Breast epithelium (tissue), 3 donors: ENCODE results near the gene DAB1.

Source experiments
- POLR2A ChIP-seq: fragments of 450-650 bp; IDR thresholded peaks from one replicate; pipeline ENCODE4 v1.6.1; 2016; ENCODE audit warnings: antibody characterized with exemption, mild to moderate bottlenecking, moderate library complexity
- POLR2AphosphoS5 ChIP-seq, 3 donors: sonication (generic); formaldehyde crosslinking; IDR thresholded peaks; one replicate each; pipeline ENCODE4 v1.6.1; 2017; ENCODE audit warnings: antibody characterized with exemption in 3 of 3
- TF ChIP-seq, protein P1 (sequence below), 3 donors: fragments of 450-650 bp; IDR thresholded peaks; one replicate each; pipeline ENCODE4 v1.5.1; 2016 to 2017; ENCODE audit warnings: antibody characterized with exemption in 3 of 3, mild to moderate bottlenecking in 3 of 3, moderate library complexity in 3 of 3

DNA sequence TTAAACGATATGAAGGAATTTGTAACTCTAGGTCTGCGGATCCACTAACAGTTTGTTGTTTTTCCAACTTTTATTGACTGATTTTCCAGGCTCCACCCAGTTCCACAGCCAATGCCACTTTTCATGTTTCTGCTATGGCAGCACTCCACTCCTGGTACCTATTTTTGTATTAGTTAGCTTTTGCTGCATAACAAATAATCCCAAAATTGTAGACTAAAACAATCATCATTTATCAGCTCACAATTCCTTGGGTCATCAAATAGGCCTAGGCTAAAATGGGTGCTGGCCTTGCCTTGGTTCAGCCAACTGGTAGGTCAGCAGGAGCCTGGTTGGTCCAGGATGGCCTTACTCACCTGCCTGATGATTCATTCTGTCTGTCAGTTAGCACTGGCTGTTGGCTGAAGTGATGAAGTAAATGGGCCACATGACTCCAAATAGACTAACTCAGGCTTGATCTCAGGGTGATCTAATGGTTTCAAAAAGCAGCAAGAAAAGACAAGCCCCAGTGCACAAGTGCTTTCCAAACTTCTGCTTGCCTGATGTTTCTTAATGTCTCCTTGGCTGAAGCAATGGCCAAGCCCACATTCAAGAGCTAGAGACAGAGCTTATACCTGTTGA is 454.9 kb downstream of the DAB1 start:
- no peak for TF ChIP-seq POLR2AphosphoS5 (IDR thresholded peaks at IDR 0.05)
- TF ChIP-seq POLR2A, result no peak
- TF ChIP-seq, protein P1, sequence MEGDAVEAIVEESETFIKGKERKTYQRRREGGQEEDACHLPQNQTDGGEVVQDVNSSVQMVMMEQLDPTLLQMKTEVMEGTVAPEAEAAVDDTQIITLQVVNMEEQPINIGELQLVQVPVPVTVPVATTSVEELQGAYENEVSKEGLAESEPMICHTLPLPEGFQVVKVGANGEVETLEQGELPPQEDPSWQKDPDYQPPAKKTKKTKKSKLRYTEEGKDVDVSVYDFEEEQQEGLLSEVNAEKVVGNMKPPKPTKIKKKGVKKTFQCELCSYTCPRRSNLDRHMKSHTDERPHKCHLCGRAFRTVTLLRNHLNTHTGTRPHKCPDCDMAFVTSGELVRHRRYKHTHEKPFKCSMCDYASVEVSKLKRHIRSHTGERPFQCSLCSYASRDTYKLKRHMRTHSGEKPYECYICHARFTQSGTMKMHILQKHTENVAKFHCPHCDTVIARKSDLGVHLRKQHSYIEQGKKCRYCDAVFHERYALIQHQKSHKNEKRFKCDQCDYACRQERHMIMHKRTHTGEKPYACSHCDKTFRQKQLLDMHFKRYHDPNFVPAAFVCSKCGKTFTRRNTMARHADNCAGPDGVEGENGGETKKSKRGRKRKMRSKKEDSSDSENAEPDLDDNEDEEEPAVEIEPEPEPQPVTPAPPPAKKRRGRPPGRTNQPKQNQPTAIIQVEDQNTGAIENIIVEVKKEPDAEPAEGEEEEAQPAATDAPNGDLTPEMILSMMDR (IDR thresholded peaks at IDR 0.05), result no peak
